GM12865 (cell line): Measurements from ENCODE around the gene IAH1.
"Not testable (repeated sequence)": the region's sequence is repeated elsewhere in the genome, so short reads cannot be mapped to it uniquely, and the experiment has no call there.

Experiments
- DNase-seq: peaks from one replicate; pipeline ENCODE4 v3.0.0; 2010; ENCODE audit warnings: low read depth
- H3K4me3 ChIP-seq: 2 replicates; pipeline ENCODE4 v1.5.1; 2011; ENCODE audit warnings: mild to moderate bottlenecking, low read depth, low read length, control low read depth
- CTCF ChIP-seq: IDR thresholded peaks from 2 replicates; pipeline ENCODE4 v1.5.1; 2011; ENCODE audit warnings: low read length, control low read depth, low read depth, inconsistent platforms; ENCODE audit not compliant: insufficient read depth; ENCODE audit errors: missing control alignments

Gene IAH1

GRCh38 chr2:9498210-9498609, 23.9 kb downstream of the IAH1 start:
- no peak overlapping the region for H3K4me3 ChIP-seq
- TF ChIP-seq CTCF: no peak
- DNase-seq: no peak

GRCh38 chr2:9508931-9509330, 34.6 kb downstream of the IAH1 start:
- no peak overlapping the region for H3K4me3 ChIP-seq
- no peak for DNase-seq
- TF ChIP-seq CTCF: no peak

DNA sequence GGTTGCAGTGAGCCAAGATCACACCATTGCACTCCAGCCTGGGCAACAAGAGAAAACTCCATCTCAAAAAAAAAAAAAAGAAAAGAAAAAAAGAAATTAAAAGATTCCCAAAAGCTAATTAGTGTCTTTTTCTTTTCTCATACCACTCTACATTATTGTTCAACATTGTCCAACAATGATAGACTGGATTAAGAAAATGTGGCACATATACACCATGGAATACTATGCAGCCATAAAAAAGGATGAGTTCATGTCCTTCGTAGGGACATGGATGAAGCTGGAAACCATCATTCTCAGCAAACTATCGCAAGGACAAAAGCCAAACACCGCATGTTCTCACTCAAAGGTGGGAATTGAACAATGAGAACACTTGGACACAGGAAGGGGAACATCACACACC, 39.6 kb downstream of the IAH1 start:
- not testable (repeated sequence) for H3K4me3 ChIP-seq, DNase-seq

- no peak for DNase-seq
- TF ChIP-seq CTCF: no peak
- no peak overlapping the region for H3K4me3 ChIP-seq
These were observed 42.9 kb downstream of the IAH1 start for GRCh38 chr2:9517118-9517782.

- no peak for DNase-seq
- H3K4me3 ChIP-seq: no peak overlapping the region
- no peak for TF ChIP-seq CTCF
These were observed 43.8 kb downstream of the IAH1 start for GRCh38 chr2:9518163-9518562.

- no peak overlapping the region for H3K4me3 ChIP-seq
These were observed 44.4 kb downstream of the IAH1 start for GRCh38 chr2:9518780-9519179.

DNA sequence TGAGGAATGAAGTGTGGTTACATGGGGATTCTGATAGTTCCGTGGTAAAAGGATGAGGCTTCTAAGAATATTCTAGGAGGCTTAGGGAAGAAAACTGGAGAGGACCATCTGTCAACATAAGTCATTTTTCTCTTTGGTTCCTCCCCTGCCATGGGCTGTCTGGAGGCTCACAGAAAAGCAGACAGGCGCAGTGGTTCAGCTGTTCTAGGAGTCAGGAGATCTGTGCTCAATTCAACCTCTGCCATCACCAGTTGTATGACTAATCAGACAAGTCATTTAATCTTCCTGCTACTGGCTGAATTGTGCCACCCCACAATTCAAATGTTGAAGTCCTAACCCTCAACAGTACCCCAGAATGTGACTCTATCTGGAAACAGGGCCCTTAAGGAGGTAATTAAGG, 44.9 kb downstream of the IAH1 start:
- TF ChIP-seq CTCF: no peak
- no peak for DNase-seq
- no peak overlapping the region for H3K4me3 ChIP-seq

More at GRCh38 chr2:9518780-9519179, 44.4 kb downstream of the IAH1 start:
- no peak for DNase-seq
- no peak for TF ChIP-seq CTCF
